ENCODE measurements around the gene ITIH5. TPM values are rescaled to one million over a fixed set of nuclear protein-coding genes. Genes with fewer than 3 reads are reported as not detected.

ITIH5 gene
- total and polyA plus RNA-seq, 9 of the 15 experiments (the other 6 are each of a cell fraction or from before 2014, with no cell fraction given): 0.52 to 4.5 (median 2.6) TPM

GRCh38 chr10:7611909-7612308, 54.9 kb downstream of the ITIH5 start:
- Histone ChIP-seq H3K9me1 (ENCODE audit: control insufficient read depth, insufficient read depth, low read length) (no peaks in the 10 kb centered on the region), H2AFZ (ENCODE audit: low read depth, low read length) (no peak overlapping the region), H3K27ac (ENCODE audit: extremely low read depth, low read depth, low read length) (no peak overlapping the region), H3K79me2 (ENCODE audit: control insufficient read depth, insufficient read depth, low read length) (no peaks in the 10 kb centered on the region), H3K4me3 (no peak overlapping the region), H3K9me3 (replicated peaks; ENCODE audit: control insufficient read depth, insufficient read depth, low read depth, low read length) (no peaks in the 10 kb centered on the region), H3K4me1 (replicated peaks in 1 of 2; ENCODE audit: control insufficient read depth in 2 of 2, insufficient read depth in 2 of 2, low read length in 2 of 2) (no peaks in the 10 kb centered on the region), H3K36me3 (ENCODE audit: control insufficient read depth, insufficient read depth, low read length) (no peaks in the 10 kb centered on the region), H3K4me2 (ENCODE audit: insufficient read depth, low read length) (no peak overlapping the region), H4K20me1 (replicated peaks; ENCODE audit: control insufficient read depth, insufficient read depth, low read length) (no peaks in the 10 kb centered on the region), H3K9ac (ENCODE audit: insufficient read depth in 1 of 2, low read depth in 2 of 2, low read length in 2 of 2) (no peak overlapping the region), H3K27me3 (ENCODE audit: control insufficient read depth in 2 of 2, insufficient read depth in 2 of 2, low read length in 2 of 2) (peaks cover 0 to 4% of the 10 kb centered on the region in 2 experiments; a peak in 2 of 5 replicates)
- BruUV-seq (replicated peaks): no TSS peak
- WGBS (ENCODE audit: insufficient coverage, low coverage, missing lambda C conversion rate): 45% methylated on average over 3 of the region's 3 CpGs
- in situ Hi-C loops (cut with MboI) (no loop called here), intact Hi-C loops (cut with micrococcal nuclease) (no loop called here)
- no peak for ATAC-seq
- no peak for TF ChIP-seq FOXA3 (CRISPR knock-in tag; conservative IDR thresholded peaks at IDR 0.05 in 1 of 2, IDR thresholded peaks at IDR 0.05 in 1 of 2)
- TF ChIP-seq ZBTB8A (IDR thresholded peaks at IDR 0.05; ENCODE audit: partially characterized antibody): no peak
- no peak for TF ChIP-seq RHOXF2B (CRISPR knock-in tag; conservative IDR thresholded peaks at IDR 0.05)
- TF ChIP-seq GTF2F1 (IDR thresholded peaks at IDR 0.05; ENCODE audit: low read depth, low read length): no peak
- no peak for TF ChIP-seq KHSRP (IDR thresholded peaks at IDR 0.05)
- TF ChIP-seq, protein P1, sequence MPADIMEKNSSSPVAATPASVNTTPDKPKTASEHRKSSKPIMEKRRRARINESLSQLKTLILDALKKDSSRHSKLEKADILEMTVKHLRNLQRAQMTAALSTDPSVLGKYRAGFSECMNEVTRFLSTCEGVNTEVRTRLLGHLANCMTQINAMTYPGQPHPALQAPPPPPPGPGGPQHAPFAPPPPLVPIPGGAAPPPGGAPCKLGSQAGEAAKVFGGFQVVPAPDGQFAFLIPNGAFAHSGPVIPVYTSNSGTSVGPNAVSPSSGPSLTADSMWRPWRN (IDR thresholded peaks at IDR 0.05; ENCODE audit: low read depth): no peak
- no peak for TF ChIP-seq THRB (CRISPR knock-in tag; conservative IDR thresholded peaks at IDR 0.05)
- TF ChIP-seq CBX1 (IDR thresholded peaks at IDR 0.05; ENCODE audit: low read depth): no peak
- no peak for FAIRE-seq
- ChIA-PET CTCF (ENCODE audit: low intra/inter-chr PET ratio) (interaction anchor here (0.6 kb wide), 1 partner anchor 756 kb away, joined by 3 read pairs; no protein-coding TSS in a partner anchor), POLR2A (interaction anchor here (0.7 kb wide), 1 partner anchor 44 kb away, joined by 3 read pairs; no protein-coding TSS in a partner anchor)
- DNase-seq (ENCODE audit: extremely low read depth in 1 of 4, low spot score in 3 of 4): no peak
